C4-2B (cell line): ENCODE results near the gene NNMT.

Experiments used
- ZFX ChIP-seq: fragments of 450-650 bp; IDR thresholded peaks from 2 replicates; pipeline ENCODE4 v1.6.1; 2017
- TF ChIP-seq, protein P1 (sequence below): fragments of 450-650 bp; conservative IDR thresholded peaks from 2 replicates; pipeline ENCODE4 v1.5.1; 2017; ENCODE audit warnings: mild to moderate bottlenecking

GRCh38 chr11:114256176-114256966, 39.8 kb upstream of the NNMT start:
- TF ChIP-seq, protein P1, sequence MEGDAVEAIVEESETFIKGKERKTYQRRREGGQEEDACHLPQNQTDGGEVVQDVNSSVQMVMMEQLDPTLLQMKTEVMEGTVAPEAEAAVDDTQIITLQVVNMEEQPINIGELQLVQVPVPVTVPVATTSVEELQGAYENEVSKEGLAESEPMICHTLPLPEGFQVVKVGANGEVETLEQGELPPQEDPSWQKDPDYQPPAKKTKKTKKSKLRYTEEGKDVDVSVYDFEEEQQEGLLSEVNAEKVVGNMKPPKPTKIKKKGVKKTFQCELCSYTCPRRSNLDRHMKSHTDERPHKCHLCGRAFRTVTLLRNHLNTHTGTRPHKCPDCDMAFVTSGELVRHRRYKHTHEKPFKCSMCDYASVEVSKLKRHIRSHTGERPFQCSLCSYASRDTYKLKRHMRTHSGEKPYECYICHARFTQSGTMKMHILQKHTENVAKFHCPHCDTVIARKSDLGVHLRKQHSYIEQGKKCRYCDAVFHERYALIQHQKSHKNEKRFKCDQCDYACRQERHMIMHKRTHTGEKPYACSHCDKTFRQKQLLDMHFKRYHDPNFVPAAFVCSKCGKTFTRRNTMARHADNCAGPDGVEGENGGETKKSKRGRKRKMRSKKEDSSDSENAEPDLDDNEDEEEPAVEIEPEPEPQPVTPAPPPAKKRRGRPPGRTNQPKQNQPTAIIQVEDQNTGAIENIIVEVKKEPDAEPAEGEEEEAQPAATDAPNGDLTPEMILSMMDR: no peak
- TF ChIP-seq ZFX: no peak
